GM11168 (cell line): ENCODE results near the gene FLII.

ENCODE experiments used
- in situ Hi-C: fragments of 300-500 bp; cut with MboI; formaldehyde crosslinking; loops from one replicate; pipeline ENCODE4 v1.12.0; 2022; ENCODE audit warnings: low sequenced_read_pairs; ENCODE audit not compliant: unreplicated experiment

Gene FLII

DNA sequence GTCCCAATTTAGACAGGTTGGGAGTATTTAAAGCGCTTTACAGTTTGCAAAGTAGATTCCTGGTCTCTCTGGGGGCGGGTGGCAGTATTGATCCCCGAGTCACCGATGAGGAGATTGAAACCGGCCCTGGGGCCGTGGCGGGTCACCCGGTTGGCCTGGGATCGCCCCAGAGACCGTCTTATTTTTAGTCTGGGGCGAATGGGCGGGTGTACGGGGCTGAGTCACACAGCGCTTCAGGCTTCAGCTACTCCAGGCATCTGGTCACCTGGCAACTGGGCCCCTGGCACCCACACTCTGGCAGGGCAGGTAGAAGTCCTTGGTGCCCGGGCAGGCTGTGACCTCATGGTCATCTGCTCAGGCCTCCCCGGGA lies 2.6 kb upstream of the FLII start:
- in situ Hi-C loops, result no loop called here

DNA sequence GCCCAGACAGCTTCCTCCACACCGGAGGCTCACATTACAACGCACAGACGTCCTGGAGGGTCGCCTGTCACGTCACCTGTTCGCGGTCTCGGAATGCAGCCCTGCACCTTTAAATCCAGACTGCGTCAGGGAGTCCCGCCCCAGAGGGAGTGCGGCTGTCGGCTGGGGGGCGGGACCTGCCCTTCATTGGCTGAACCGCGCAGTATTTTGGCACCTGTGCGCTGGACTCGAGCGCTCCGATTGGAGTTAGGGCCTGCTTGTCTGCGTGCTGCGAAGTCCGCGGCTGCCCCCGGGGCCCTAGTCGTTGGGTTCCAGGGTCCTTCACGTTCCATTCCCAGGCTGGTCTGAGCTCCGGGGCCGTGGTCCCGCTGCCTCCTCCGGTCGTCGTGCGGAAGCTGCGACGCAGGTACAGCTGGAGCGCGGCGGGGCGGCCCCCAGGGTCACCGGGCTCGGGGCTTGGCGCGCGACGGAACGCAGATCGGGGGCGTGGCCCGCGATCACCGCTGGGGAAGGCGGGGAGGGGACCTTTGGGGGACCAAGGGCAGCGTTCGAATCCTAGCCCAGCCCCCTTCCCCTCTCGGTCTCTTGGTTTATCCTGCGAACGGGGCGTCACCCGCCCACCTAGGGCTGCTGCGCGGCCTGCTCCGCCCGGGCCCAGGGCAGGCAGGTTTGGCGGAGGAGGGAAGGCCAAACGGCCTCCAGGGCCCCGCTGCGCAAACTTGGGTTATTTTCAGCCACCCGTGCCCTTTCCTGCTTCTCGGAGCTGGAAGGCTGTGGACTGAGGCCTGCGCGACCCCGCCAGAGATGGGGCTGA lies 2.0 kb upstream of the FLII start, which contains the start of gene MIEF2:
Gene MIEF2 (plus strand): TSS at position 331 of the 814 bp plus-strand sequence. CDS start 2,059 bp downstream, outside the sequence.
- in situ Hi-C loops, result no loop called here

DNA sequence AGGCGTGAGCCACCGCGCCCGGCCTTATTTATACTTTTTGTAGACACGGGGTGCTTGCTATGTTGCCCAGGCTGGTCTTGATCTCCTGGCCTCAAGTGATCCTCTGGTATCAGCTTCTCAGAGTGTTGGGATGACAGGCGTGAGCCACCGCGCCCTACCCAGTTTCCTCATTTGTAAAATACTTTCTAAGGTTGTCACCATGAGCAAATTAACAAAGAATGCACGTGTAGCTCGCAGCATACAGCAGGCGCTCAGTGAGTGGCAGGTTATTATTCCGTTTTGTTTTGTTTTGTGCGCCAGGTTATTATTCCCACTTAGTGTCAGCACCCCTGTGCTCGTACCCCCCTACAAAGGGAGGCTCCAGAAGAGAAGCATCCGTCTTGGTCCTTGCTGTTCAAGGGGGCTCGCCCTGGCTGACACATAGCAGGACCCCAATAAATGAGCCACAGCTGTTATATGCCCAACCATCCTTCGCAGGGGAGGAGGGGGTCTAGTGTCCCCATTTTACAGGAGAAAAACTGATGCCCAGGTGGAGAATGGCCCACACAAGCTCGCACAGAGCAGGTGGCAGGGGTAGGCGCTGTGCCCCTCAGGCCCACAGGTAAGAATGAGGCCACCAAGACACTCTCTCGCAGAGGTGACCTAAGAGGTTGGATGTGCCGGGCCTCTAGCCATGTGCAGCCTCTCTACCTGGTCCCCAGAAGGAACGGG lies 1.2 kb upstream of the FLII start:
- in situ Hi-C loops, result no loop called here

DNA sequence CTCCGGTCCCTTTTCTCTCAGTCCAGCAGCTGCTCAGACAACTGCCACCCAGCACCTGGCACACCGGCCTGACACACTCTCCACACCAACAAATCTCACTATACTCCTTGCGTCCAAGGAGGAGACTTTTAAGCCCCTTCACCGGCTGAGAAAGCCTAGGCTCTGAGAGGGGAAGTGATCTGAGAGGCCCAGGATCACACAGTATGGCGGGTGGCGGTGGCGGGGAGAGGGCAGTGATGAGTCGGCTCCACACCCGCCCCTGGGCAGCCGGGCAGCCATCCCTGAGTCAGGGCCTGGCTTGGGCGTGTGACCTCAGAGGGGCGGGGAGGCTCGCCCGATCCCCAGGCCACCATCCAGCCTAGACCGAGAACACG lies 569 bp downstream of the FLII start:
- in situ Hi-C loops, result no loop called here

DNA sequence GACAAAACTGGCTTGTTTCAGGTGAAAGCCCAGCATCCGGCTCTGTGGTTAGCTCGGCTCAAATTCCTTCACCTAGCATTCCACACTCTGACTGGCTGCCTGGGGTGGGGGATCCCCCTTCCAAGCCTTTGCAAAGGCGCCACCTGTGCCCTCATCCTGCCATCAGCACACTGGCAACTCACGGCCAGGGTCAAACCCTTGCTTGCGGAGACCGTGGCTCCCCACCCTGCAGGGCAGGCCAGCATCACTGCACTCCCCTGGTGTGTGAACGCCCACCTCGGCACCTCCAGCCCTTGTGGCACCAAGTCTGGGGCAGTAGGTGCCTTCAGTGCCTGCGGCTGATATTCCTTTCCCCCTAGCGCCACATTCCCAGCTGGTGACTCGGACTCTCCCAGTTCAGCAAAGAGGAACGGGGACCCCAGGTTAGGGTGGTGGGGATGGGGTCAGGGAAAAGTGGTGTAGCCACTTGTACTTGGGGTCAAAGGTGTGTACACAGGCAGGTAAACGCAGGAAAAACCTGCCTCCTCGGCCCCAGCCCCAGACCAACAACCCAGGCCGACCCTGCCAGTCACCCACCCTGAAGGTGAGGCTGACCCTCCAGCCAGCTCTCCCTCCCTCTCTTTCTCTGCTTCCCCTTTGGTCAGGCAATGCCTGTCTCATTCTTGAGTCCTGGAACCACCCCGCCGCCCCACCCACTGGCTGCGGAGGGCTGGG lies 1.1 kb downstream of the FLII start:
- in situ Hi-C loops, result no loop called here

GRCh38 chr17:18256776-18257175 lies 1.8 kb downstream of the FLII start:
- in situ Hi-C loops, result no loop called here

GRCh38 chr17:18256351-18256750 lies 2.2 kb downstream of the FLII start:
- in situ Hi-C loops, result no loop called here

GRCh38 chr17:18254888-18255649 lies 3.5 kb downstream of the FLII start:
- in situ Hi-C loops, result no loop called here

DNA sequence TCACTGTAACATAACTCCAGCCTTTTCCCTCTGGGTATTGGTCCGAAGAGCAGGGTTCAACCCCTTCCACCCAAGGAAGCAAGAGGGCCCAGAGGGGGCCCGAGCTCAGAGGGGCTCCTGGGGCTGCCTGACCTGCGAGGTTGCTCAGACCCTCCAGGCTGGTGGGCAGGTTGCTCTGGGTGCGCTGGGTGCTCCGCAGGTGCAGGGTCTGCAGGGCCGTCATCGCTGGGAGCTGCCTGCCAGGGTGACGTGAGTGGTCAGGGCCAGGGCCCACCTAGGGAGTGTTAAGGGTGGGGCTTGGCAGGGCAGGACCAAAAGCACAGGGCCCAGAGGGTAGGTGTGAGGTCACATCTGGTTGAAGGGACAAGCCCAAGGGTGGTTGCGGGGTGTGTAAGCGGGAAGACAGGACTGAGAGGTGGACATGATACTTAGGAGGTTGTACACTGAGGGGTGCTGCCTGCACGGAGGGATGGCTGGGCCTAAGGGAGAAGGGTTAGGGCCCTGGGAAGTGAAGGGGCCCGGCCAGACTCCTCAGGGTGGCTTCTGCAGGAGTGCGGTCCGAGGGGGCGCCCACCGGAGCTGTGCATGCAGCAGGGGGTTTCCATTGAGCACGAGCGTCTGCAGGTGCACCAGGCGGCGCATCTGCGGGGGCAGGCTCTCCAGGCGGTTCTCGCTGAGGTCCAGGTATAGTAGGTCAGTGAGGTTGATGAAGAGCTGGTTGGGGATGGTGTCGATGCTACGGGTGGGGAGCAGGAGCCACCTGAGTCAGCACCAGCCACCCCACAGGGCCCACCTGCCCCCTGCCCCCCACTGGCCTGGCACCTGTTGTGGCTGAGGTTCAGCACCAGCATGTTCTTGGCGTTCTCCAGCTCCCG lies 4.4 kb downstream of the FLII start:
- in situ Hi-C loops, result no loop called here

DNA sequence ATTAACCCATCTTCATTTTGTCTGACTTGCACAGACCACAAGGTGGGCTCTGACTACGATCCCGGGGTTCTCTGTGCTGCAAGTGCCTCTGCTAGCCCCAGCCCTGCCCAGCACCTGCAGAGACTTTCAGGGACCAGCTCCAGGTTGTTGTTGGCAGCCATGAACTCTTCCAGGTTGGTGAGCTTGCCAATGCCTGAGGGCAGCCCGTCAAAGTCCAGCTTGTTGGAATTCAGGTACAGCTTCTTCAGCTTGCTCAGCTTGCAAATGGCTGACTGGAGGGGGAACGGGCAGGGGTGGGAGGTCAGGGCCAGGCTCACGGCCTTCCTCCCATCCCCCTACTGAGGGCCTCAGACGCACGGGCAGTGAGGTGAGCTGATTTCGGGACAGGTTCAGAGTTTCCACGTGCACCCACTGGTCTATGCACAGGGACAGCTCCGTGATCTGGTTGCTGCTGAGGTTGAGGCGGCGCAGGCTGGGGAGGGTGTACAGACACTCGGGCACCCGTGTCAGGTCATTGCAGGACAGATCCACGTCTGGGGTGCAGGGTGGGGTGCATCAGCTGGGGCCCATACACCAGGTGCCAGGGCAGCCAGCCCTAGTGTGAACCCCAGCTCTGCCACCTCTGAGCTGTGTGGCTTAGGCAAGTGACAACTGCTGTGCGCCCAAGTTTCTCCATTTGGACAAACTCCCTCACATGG lies 5.2 kb downstream of the FLII start:
- in situ Hi-C loops, result no loop called here

DNA sequence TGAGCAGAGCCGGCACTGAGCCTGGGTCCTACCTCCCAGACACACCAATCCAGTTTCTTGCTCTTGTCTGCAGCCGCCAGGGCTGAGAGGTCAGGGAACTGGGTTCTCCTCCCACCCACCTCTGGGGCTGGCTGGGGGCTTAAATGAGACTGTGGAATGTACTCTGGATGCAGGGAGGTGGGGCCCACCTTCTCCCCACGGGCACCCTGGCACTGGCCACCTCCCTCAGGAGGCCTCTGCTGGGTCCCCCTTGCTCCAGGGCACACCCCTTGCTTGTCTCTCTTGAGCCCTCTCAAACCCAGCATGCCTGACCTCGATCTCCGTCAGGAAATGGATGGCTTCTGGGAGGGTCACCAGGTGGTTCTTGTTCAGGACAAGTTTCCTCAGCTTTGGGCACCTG lies 6.4 kb downstream of the FLII start:
- in situ Hi-C loops, result no loop called here

GRCh38 chr17:18251204-18251603 lies 7.3 kb downstream of the FLII start:
- in situ Hi-C loops, result no loop called here

GRCh38 chr17:18250708-18251107 lies 7.8 kb downstream of the FLII start:
- in situ Hi-C loops, result no loop called here

DNA sequence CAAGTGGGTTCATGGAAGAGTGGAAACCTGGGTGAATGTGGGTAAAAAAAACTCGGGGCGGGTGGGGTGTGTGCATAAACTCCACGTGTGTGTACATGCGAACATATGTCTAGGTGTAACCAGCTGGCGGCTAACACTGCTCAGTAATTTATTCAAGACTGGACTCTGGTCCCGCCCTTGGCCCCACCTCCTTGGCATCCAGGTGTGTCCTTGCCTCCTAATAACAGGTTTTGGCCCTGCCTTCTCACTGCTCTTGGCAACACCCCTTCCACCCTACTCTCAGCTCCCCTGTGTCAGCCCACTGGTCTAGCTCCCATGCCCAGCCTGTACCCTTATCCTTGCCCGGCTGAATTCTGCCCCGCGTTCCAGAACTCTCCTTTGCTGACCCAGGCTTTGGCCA lies 8.3 kb downstream of the FLII start:
- in situ Hi-C loops, result no loop called here

DNA sequence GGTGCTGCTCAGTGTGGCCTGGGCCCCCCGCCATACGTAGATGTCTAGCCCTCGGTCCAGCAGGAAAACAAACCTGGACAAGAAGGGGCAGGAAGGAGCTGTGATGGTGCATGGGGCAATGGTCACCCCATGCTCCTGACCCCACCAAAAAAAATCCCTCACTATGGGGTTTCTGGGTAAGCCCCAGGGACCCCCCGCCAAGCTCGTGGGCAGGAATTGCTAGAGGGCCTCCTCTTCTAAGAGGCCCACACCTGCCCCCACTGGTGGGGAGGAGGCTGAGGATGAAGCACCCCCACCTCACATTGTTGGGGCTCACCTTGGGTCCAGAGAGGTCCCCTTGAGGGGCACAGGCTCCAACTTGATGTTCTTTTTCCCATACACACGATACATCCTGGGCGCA lies 9.7 kb downstream of the FLII start:
- in situ Hi-C loops, result no loop called here

- in situ Hi-C loops, result no loop called here
Measured at GRCh38 chr17:18248300-18248731, 10.2 kb downstream of the FLII start.

DNA sequence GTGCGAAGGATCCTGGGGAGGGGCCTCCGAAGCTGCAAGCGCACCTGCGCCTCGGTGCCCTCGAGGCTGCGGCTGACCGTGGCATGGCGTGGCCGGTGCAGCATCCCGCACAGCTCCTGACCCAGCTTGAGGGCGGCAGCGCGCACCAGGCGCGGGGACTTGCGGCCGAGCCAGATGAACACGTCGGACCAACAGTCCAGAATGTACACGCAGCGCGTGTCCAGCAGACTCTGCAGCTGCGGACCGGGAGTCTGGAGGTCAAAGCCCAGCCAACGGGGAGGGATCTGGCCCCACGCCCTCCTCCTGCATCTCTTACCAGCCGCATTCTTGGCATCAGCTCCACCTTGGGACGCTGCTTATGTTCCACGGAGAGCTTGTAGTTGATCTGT lies 10.9 kb downstream of the FLII start:
- in situ Hi-C loops, result no loop called here

DNA sequence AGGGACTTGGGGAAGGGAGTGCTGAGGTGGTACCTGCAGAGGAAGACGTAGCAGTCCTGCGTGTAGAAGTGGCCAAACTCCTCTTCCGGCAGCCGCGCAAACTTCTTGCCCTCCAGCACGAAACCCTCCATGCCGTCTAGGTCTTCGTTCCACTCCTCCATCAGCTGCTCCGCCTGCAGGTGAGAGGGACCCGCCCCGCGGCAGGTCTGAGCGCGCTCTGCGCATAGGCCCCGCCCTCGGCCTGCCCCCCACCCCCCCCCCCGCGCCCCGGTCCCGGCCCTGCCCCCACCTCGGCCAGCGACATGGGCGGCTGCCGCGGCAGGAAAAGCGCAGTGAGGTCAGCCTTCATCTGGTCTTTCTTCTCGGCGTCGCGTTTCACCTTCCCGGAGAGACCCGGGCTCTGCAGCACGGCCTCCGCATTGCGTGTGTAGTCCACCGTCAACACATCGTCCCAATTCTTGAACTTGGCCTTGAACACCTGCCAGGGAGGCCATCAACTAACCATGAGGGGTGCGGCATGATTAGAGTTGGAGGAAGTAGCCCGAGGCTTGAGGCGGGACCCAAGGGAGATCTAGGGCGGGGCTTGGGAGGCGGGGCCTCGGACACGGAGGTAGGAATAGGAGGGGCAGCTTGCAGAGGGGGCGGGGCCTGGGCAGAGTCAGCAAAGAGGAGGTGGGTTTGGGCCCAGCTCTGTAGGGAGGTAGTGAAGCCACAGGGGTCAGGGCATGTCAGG lies 11.5 kb downstream of the FLII start:
- in situ Hi-C loops, result no loop called here
